GM10266 (cell line): Measurements from ENCODE around the gene CTNNBL1.

Experiments
- DNase-seq: peaks from one replicate; pipeline ENCODE4 v3.0.0; 2012; ENCODE audit errors: extremely low spot score
- CTCF ChIP-seq: IDR thresholded peaks from 2 replicates; pipeline ENCODE4 v1.5.1; 2012; ENCODE audit warnings: mild to moderate bottlenecking, low read depth; ENCODE audit not compliant: control insufficient read depth, insufficient read depth; ENCODE audit errors: missing control alignments

The CTNNBL1 gene

DNA sequence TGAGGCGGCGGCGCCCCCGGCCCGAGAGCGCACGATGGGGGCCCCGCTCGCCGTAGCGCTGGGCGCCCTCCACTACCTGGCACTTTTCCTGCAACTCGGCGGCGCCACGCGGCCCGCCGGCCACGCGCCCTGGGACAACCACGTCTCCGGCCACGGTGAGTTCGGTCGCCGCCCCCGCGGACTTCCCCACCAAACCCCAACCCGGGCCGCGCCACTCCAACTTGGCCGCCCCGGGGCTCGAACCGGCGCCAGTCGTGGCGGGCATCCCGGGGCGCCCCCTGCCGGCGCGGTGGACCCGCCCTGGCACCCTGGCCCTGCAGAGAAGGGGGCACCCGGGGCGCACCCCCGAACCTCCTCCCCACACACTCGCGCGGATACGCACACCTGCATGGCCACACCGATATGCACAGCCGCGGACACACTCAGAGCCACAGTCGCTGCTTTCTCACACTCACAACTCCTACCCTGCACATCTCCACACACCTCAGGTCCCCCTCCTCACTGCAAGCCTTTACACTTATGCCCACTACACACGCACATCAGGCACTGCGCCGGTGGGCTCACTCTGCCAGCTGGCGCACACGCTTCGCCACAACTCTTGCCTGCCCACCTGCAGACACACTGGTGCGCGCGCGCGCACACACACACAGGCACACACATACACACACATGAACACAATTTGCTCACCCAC is 209.6 kb downstream of the CTNNBL1 start:
- DNase-seq = peak; percentile 53
- peak; percentile 48 for TF ChIP-seq CTCF

GRCh38 chr20:37904008-37904642 is 210.3 kb downstream of the CTNNBL1 start:
- no peak for TF ChIP-seq CTCF

GRCh38 chr20:37904845-37905373 is 211.1 kb downstream of the CTNNBL1 start:
- no peak for DNase-seq
- no peak for TF ChIP-seq CTCF

More at GRCh38 chr20:37904008-37904642, 210.3 kb downstream of the CTNNBL1 start:
- DNase-seq = no peak

- TF ChIP-seq CTCF = no peak
- no peak for DNase-seq
These were observed 212.1 kb downstream of the CTNNBL1 start for GRCh38 chr20:37905671-37906613.

- DNase-seq = no peak
- no peak for TF ChIP-seq CTCF
These were observed 213.5 kb downstream of the CTNNBL1 start for GRCh38 chr20:37907330-37907676.

- no peak for DNase-seq
- TF ChIP-seq CTCF = no peak
These were observed 214.0 kb downstream of the CTNNBL1 start for GRCh38 chr20:37907677-37908401.
